Progenitor cell of endocrine pancreas (in vitro differentiated cells): ENCODE measurements around the gene EXOC6B. TPM values are rescaled to one million over a fixed set of nuclear protein-coding genes. Genes with fewer than 3 reads are reported as not detected.

ENCODE experiments used
- DNase-seq: peaks from one replicate; pipeline ENCODE4 v3.0.0; 2021; ENCODE audit warnings: low spot score; ENCODE audit not compliant: unreplicated experiment
- H3K27ac Mint-ChIP-seq: 2 replicates; pipeline ENCODE4 v1.8.0; 2021; ENCODE audit warnings: mild to moderate bottlenecking, moderate library complexity, mixed read lengths
- H3K27me3 Mint-ChIP-seq: 2 replicates; pipeline ENCODE4 v1.8.0; 2021; ENCODE audit warnings: mixed read lengths
- H3K36me3 Mint-ChIP-seq: 2 replicates; pipeline ENCODE4 v1.8.0; 2022; ENCODE audit warnings: mixed read lengths; ENCODE audit not compliant: insufficient read depth
- H3K4me1 Mint-ChIP-seq: 2 replicates; pipeline ENCODE4 v1.8.0; 2021; ENCODE audit warnings: low read depth, mixed read lengths
- H3K4me3 Mint-ChIP-seq: 2 replicates; pipeline ENCODE4 v1.8.0; 2021; ENCODE audit warnings: low read depth, mild to moderate bottlenecking, moderate library complexity, mixed read lengths
- H3K9me3 Mint-ChIP-seq: 2 replicates; pipeline ENCODE4 v1.8.0; 2021; ENCODE audit warnings: low read depth, mixed read lengths
- CTCF ChIP-seq: fragments of 200-600 bp; sonication (generic); IDR thresholded peaks from one replicate; pipeline ENCODE4 v1.5.0; 2021; ENCODE audit warnings: antibody characterized with exemption, mild to moderate bottlenecking; ENCODE audit not compliant: unreplicated experiment
- total RNA-seq: library from RNA; stranded (reverse); gene quantifications from 2 replicates; pipeline ENCODE4 v1.2.1, GENCODE V29; 2021

Gene EXOC6B
- total RNA-seq, 1 donor from 2014 or later: 71.9 TPM

- no peak for TF ChIP-seq CTCF
- no peaks in the 10 kb centered on the region for H3K9me3 Mint-ChIP-seq
- DNase-seq: no peak
- peaks cover 2% of the 10 kb centered on the region for H3K36me3 Mint-ChIP-seq
- peak overlapping the region; percentile 79 for H3K4me3 Mint-ChIP-seq
- peaks cover 21% of the 10 kb centered on the region for H3K4me1 Mint-ChIP-seq
- peaks cover 32% of the 10 kb centered on the region for H3K27me3 Mint-ChIP-seq
- H3K27ac Mint-ChIP-seq: peak overlapping the region; percentile 73
These were observed 682.2 kb downstream of the EXOC6B start for GRCh38 chr2:72143441-72144273.

DNA sequence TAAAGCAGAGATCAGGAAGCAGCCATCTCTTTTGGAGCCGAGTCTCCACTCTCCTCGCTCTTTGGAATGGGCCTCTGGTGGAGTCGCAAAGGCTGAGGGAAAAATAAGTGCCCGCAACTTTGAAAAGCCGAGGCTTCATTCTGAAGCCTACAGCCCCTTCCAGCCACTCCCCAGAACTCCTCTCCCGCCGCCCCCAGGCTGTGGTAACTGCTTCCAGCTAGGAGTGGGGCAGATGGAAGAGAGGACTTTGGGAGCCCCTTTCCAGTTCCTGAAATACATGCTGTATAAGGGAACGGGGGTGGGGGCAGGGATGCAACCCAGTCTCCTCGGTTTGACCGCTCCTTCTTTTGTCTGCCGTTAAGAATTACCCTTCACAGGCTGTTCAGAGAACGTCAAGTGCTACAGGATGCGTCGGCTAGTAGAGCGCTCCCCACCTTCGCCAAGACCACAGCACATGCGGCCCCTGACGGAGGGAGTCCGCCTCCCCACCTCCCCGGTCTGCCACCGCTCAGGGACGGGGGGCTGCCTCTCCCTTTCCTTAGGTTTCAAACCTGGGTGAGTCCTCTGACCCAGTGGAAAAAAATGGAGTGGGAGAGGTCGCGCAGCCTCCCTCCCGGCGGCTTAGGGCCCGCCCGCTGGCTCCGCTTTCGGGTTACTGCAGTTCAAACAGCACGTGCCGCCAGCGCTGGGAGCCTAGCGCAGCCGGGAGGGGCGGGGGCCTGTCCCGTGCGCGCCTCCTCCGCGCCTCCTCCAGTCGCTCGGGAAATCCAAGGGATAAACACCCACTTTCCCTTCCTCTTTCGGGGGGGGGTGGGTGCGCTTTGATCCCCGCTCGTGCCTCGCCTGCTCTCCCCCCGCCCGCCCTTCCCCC lies 683.0 kb downstream of the EXOC6B start:
- no peaks in the 10 kb centered on the region for H3K9me3 Mint-ChIP-seq
- TF ChIP-seq CTCF: no peak
- H3K27me3 Mint-ChIP-seq: peaks cover 28% of the 10 kb centered on the region
- H3K4me1 Mint-ChIP-seq: peaks cover 17% of the 10 kb centered on the region
- DNase-seq: no peak
- H3K27ac Mint-ChIP-seq: no peak overlapping the region
- peaks cover 2% of the 10 kb centered on the region for H3K36me3 Mint-ChIP-seq
- peak overlapping the region; percentile 7 for H3K4me3 Mint-ChIP-seq

DNA sequence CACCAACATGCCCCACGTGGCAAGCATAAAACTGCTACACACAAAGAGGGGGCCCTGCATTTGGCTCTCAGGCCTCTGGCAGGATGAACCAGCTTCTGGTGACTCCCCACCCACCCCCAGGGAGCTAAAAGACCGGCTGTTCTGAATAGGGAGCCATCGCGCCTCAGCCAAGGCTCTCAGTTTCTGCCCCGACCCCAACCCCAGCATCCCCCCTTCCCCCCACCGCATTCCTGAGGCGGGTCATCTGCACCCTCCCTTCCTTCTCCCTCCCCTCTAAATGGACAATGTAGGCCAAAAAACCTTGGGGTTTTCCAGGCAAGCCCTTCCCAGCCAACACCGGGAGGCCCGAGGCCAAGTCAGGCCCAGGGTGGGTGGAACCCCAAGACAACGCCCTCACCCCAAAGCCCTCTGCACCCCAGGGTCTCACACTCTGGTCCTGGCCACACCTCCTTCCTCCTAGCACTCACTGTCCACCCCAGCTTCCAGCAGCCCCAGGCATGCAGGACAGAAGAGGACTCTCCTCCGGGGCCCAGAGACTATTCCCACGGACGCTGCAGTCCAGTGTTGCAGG lies 683.9 kb downstream of the EXOC6B start:
- Mint-ChIP-seq H3K4me3 (no peak overlapping the region), H3K4me1 (peaks cover 19% of the 10 kb centered on the region), H3K27me3 (peaks cover 26% of the 10 kb centered on the region), H3K36me3 (peaks cover 3% of the 10 kb centered on the region), H3K27ac (no peak overlapping the region), H3K9me3 (no peaks in the 10 kb centered on the region)
- DNase-seq: no peak
- no peak for TF ChIP-seq CTCF

DNA sequence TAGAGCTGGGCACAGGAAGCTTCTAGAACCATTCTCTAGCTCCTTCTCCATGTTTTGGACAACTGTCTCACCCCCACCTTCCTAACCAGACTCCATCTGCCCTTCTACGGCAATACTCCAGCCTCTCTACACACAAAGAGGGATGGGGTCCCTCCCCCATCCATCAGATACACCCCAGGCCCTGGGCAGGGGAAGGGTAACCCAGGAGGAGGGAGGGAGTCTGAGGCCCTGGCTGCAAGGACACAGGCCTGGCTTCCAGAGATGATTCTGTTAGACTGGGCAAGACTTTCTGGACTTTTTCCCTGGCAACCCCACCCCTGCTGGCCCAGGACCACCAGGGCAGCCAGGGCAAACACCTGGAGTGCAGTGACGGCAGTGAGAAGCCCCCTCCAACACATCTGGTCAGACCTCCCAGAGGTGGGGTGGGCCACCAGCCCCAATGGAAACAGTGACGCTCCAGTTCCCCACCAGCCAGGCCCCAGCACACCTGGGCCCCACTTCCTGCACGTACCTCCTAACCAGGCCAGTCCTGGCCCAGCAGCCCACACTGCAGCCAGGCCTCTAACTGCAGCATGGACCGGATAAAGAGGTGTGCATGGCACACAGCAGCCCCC lies 684.7 kb downstream of the EXOC6B start:
- H3K4me3 Mint-ChIP-seq: no peak overlapping the region
- H3K27ac Mint-ChIP-seq: no peak overlapping the region
- no peak for DNase-seq
- H3K4me1 Mint-ChIP-seq: peaks cover 14% of the 10 kb centered on the region
- H3K27me3 Mint-ChIP-seq: peaks cover 19% of the 10 kb centered on the region
- no peak for TF ChIP-seq CTCF
- H3K9me3 Mint-ChIP-seq: no peaks in the 10 kb centered on the region
- peaks cover 3% of the 10 kb centered on the region for H3K36me3 Mint-ChIP-seq

DNA sequence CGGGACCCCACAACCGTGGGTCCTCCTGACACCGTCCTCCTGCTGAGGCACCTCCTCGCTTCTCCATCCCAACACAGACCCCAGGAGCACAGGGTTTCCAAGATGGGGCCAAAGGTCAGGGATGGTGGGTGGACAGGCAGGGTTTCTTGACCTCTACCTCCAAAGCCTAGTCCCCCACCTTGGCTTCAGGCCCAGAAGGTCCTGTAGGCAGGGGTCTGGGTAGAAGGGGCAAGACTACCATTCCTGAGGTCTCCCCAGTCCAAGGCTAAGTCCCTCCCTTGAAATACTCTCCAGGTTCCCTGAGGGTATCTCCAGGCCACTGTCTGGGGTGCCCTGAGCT lies 685.2 kb downstream of the EXOC6B start:
- Mint-ChIP-seq H3K36me3 (peaks cover 3% of the 10 kb centered on the region), H3K9me3 (no peaks in the 10 kb centered on the region), H3K27ac (no peak overlapping the region), H3K4me3 (no peak overlapping the region), H3K4me1 (peaks cover 12% of the 10 kb centered on the region), H3K27me3 (peaks cover 15% of the 10 kb centered on the region)
- no peak for TF ChIP-seq CTCF
- no peak for DNase-seq
